Heart left ventricle (tissue), 16 donors: ENCODE measurements around the gene OLA1. TPM values are rescaled to one million over a fixed set of nuclear protein-coding genes. Genes with fewer than 3 reads are reported as not detected.

Experiments used
- ATAC-seq, 4 donors: fragments of 200-7000 bp; cut with Tn5 transposase; one replicate each; pipeline ENCODE4 v1.9.1; 2020 to 2022; ENCODE audit warnings: moderate library complexity in 4 of 4, mild to moderate bottlenecking in 3 of 4, moderate number of reproducible peaks in 1 of 4
- DNase-seq, 5 donors: peaks; one replicate each; pipeline ENCODE4 v3.0.0-alpha.2; 2020
- H3K27ac ChIP-seq, 12 donors: fragments of 200-600 bp; sonication (generic) in 4 of 12; one replicate each; pipeline versions ENCODE4 v1.5.0 to v1.8.0; 2016 to 2022; ENCODE audit warnings: mild to moderate bottlenecking in 2 of 12
- H3K27me3 ChIP-seq, 9 donors: fragments of 200-600 bp; sonication (generic) in 2 of 9; one replicate each; pipeline versions ENCODE4 v1.5.1 to v1.8.0; 2016 to 2022; ENCODE audit warnings: mild to moderate bottlenecking in 3 of 9
- H3K36me3 ChIP-seq, 9 donors: fragments of 200-600 bp; sonication (generic) in 2 of 9; one replicate each; pipeline versions ENCODE4 v1.5.0 to v1.8.0; 2018 to 2022; ENCODE audit warnings: mild to moderate bottlenecking in 2 of 9
- H3K4me1 ChIP-seq, 12 donors: fragments of 200-600 bp; sonication (generic) in 4 of 12; one replicate each; pipeline versions ENCODE4 v1.5.0 to v1.8.0; 2016 to 2022; ENCODE audit warnings: mild to moderate bottlenecking in 3 of 12
- H3K4me3 ChIP-seq, 12 donors: fragments of 200-600 bp; sonication (generic) in 4 of 12; one replicate each; pipeline versions ENCODE4 v1.5.0 to v1.8.0; 2017 to 2022; ENCODE audit warnings: mild to moderate bottlenecking in 9 of 12, moderate library complexity in 4 of 12
- H3K9me3 ChIP-seq, 12 donors: fragments of 200-600 bp; sonication (generic) in 4 of 12; one replicate each; pipeline versions ENCODE4 v1.5.0 to v1.8.0; 2016 to 2022; ENCODE audit warnings: mild to moderate bottlenecking in 1 of 12
- POLR2A ChIP-seq, 2 donors: fragments of 450-650 bp; IDR thresholded peaks; one replicate each; pipeline ENCODE4 v1.6.1; 2017; ENCODE audit warnings: antibody characterized with exemption in 2 of 2, mild to moderate bottlenecking in 2 of 2, moderate library complexity in 2 of 2
- WGBS, 4 donors: extraction: QIAGEN DNeasy Blood & Tissue Kit in 2 of 4; methylation state at CpG; one replicate each; pipeline versions ENCODE4 v1.1.5 to v1.1.7; 2013 to 2018; 5-methylcytosine and 5-hydroxymethylcytosine counted together
- intact Hi-C, 10 donors: fragments of 100-400 bp; cut with DNase I; formaldehyde crosslinking; loops; one replicate each; pipeline versions ENCODE4 v1.11.1 to v1.14.2; 2022
- polyA plus RNA-seq, 2 donors: library from polyadenylated mRNA; stranded (reverse); fragments of 200-250 nt; gene quantifications; one replicate each; pipeline ENCODE4 v1.2.3, GENCODE V29; 2013
- total RNA-seq, 9 donors: library from RNA; depleted of rRNA in 2 of 9; stranded (reverse); fragments of >200 nt in 2 of 9; fragmentation: NEBNext Ultra II Directional in 3 of 9; extraction: Animal tissue kit (Norgen Biotek cat#: 25700) in 3 of 9; gene quantifications; one replicate each; pipeline versions ENCODE4 v1.1.0 to v1.2.4, GENCODE V29; 2016 to 2023
- TF ChIP-seq, protein P1 (sequence below), 12 donors: fragments of 200-600 bp; sonication (generic) in 4 of 12; IDR thresholded peaks; one replicate each; pipeline versions ENCODE4 v1.5.0 to v1.8.0; 2018 to 2022; ENCODE audit warnings: antibody characterized with exemption in 12 of 12, mild to moderate bottlenecking in 5 of 12
- donor health status: ischemic (EF 13 %, LVEDD 7.1; RV severe dilation, severe dysfunction).
- donor health status: healthy with polysubstance abuse.
- donor health status: DM: no; HTN: yes; CAD: no.
- donor health status: DM: no; HTN: no; CAD: no.
- donor health status: ischemic (EF 25% LVEDD 6.9; RV normal size, moderate dysfunction).
- donor health status: ischemic (EF 25% LVEDD 5.7; RV mildly dilated, moderate dysfunction).
- donor health status: healthy.
- donor health status: DM: yes; HTN: yes; CAD: no.
- donor health status: ischemic (EF 35%, LVEDD 5.7; RV mildly dilated, moderate dysfunction).
- donor health status: nonischemic (EF 11% LVEDD 7.7; RV severe dilation, severe dysfunction).
- donor health status: DM: yes; HTN: yes; CAD: no.
- donor health status: PGD.
- donor health status: ischemic (EF 29% LVEDD 5.4; RV normal size, mild dysfunction).
- donor health status: nonischemic (EF 23%, LVEDD 6.1; RV moderate dilation, normal function).

The OLA1 gene
- total and polyA plus RNA-seq, 11 donors: 41.5 to 91.7 (median 72.5) TPM

- H3K27ac ChIP-seq: no peak overlapping the region
- no peak for DNase-seq
- no peaks in the 10 kb centered on the region for H3K36me3 ChIP-seq
- intact Hi-C loops: no loop called here
- ATAC-seq: no peak
- H3K27me3 ChIP-seq: no peaks in the 10 kb centered on the region
- H3K4me1 ChIP-seq: no peaks in the 10 kb centered on the region
- no peak overlapping the region for H3K4me3 ChIP-seq
- TF ChIP-seq POLR2A (IDR thresholded peaks at IDR 0.05): no peak
- TF ChIP-seq, protein P1, sequence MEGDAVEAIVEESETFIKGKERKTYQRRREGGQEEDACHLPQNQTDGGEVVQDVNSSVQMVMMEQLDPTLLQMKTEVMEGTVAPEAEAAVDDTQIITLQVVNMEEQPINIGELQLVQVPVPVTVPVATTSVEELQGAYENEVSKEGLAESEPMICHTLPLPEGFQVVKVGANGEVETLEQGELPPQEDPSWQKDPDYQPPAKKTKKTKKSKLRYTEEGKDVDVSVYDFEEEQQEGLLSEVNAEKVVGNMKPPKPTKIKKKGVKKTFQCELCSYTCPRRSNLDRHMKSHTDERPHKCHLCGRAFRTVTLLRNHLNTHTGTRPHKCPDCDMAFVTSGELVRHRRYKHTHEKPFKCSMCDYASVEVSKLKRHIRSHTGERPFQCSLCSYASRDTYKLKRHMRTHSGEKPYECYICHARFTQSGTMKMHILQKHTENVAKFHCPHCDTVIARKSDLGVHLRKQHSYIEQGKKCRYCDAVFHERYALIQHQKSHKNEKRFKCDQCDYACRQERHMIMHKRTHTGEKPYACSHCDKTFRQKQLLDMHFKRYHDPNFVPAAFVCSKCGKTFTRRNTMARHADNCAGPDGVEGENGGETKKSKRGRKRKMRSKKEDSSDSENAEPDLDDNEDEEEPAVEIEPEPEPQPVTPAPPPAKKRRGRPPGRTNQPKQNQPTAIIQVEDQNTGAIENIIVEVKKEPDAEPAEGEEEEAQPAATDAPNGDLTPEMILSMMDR (IDR thresholded peaks at IDR 0.05): no peak
- 96 to 97% (median 97%) methylated on average over 5 of the region's 5 CpGs for WGBS, 4 donors
- H3K9me3 ChIP-seq: no peaks in the 10 kb centered on the region
Observed at GRCh38 chr2:174094542-174094941, 153.8 kb downstream of the OLA1 start.

- intact Hi-C loops: no loop called here
- DNase-seq (no peak), ATAC-seq (no peak)
- Histone ChIP-seq H3K27me3 (no peaks in the 10 kb centered on the region), H3K9me3 (no peaks in the 10 kb centered on the region), H3K27ac (no peak overlapping the region), H3K4me3 (no peak overlapping the region), H3K36me3 (no peaks in the 10 kb centered on the region), H3K4me1 (no peaks in the 10 kb centered on the region)
- TF ChIP-seq, protein P1 (IDR thresholded peaks at IDR 0.05): no peak
- no peak for TF ChIP-seq POLR2A (IDR thresholded peaks at IDR 0.05)
- WGBS, 4 donors: 92 to 95% (median 93%) methylated on average over 4 of the region's 4 CpGs
Observed at GRCh38 chr2:174090476-174090875, 157.9 kb downstream of the OLA1 start.

GRCh38 chr2:174088706-174089460 lies 159.4 kb downstream of the OLA1 start:
- 93 to 99% (median 97%) methylated on average over 5 of the region's 5 CpGs for WGBS, 4 donors
- TF ChIP-seq POLR2A (IDR thresholded peaks at IDR 0.05): no peak
- TF ChIP-seq, protein P1 (IDR thresholded peaks at IDR 0.05): no peak
- Histone ChIP-seq H3K4me1 (no peaks in the 10 kb centered on the region), H3K36me3 (no peaks in the 10 kb centered on the region), H3K27ac (no peak overlapping the region), H3K9me3 (no peaks in the 10 kb centered on the region), H3K4me3 (no peak overlapping the region), H3K27me3 (no peaks in the 10 kb centered on the region)
- ATAC-seq: no peak
- no peak for DNase-seq
- intact Hi-C loops: no loop called here

DNA sequence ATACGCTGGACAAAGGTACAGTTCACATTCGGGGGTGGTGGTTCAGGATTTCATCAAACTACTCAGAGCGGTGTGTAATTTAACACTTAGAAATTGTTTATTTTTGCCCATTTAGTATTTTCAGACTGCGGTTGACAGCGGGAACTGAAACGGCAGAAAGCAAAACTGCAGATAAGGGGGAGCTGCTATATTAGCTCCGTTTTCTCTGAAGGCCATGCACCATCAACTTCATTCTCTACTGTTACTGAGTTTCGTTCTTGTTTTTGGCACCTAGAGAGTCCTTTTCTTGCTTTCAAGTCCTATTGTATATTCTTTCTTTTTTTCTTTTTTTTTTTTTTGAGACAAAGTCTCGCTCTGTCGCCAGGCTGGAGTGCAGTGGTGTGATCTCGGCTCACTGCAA lies 161.6 kb downstream of the OLA1 start:
- Histone ChIP-seq H3K9me3 (no peaks in the 10 kb centered on the region), H3K27me3 (no peaks in the 10 kb centered on the region), H3K36me3 (no peaks in the 10 kb centered on the region), H3K4me3 (no peak overlapping the region), H3K4me1 (no peaks in the 10 kb centered on the region), H3K27ac (no peak overlapping the region)
- ATAC-seq: no peak
- intact Hi-C loops: no loop called here
- no peak for DNase-seq
- WGBS, 4 donors: 97 to 99% (median 98%) methylated on average over 11 of the region's 11 CpGs
- no peak for TF ChIP-seq POLR2A (IDR thresholded peaks at IDR 0.05)
- TF ChIP-seq, protein P1 (IDR thresholded peaks at IDR 0.05): no peak
